RWPE1 (cell line): ENCODE measurements around the gene KRTAP21-3.

Experiments used
- CTCF ChIA-PET: fragments of 350-600 bp; sonication (Branson Sonifier 250); formaldehyde crosslinking; extraction: SDS; loops from one replicate; lab custom pipeline; 2021; lab: Yijun Ruan, JAX
- POLR2A ChIA-PET: fragments of 400-600 bp; formaldehyde crosslinking; extraction: SDS; loops from one replicate; lab custom pipeline; 2020; ENCODE audit warnings: antibody characterized with exemption; ENCODE audit not compliant: low non-redundant PET; lab: Yijun Ruan, JAX
- DNase-seq: peaks from one replicate; pipeline ENCODE4 v3.0.0; 2012; ENCODE audit warnings: low spot score
- H3K27ac ChIP-seq: fragments of 450-650 bp; 2 replicates; pipeline ENCODE4 v1.5.1; 2017
- TF ChIP-seq, protein P1 (sequence below): fragments of 450-650 bp; conservative IDR thresholded peaks from 2 replicates; pipeline ENCODE4 v1.5.1; 2017; ENCODE audit warnings: low read depth, mild to moderate bottlenecking

Gene KRTAP21-3

DNA sequence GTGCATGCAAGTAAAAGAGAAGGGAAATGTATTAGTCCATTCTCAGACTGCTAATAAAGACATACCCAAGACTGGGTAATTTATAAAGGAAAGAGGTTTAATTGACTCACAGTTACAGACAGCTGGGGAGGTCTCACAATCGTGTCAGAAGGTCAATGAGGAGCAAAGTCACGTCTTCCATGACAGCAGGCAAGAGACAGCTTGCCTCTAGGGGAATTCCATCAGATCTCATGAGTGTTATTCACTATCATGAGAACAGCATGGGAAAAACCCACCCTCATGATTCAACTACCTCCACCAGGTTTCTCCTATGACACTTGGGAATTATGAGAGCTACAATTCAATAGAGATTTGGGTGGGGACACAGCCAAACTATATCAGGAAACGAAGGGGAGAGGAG lies 8.1 kb downstream of the KRTAP21-3 start:
- H3K27ac ChIP-seq = no peak overlapping the region
- ChIA-PET CTCF (no interaction called here), POLR2A (no interaction called here)
- no peak for DNase-seq
- TF ChIP-seq, protein P1, sequence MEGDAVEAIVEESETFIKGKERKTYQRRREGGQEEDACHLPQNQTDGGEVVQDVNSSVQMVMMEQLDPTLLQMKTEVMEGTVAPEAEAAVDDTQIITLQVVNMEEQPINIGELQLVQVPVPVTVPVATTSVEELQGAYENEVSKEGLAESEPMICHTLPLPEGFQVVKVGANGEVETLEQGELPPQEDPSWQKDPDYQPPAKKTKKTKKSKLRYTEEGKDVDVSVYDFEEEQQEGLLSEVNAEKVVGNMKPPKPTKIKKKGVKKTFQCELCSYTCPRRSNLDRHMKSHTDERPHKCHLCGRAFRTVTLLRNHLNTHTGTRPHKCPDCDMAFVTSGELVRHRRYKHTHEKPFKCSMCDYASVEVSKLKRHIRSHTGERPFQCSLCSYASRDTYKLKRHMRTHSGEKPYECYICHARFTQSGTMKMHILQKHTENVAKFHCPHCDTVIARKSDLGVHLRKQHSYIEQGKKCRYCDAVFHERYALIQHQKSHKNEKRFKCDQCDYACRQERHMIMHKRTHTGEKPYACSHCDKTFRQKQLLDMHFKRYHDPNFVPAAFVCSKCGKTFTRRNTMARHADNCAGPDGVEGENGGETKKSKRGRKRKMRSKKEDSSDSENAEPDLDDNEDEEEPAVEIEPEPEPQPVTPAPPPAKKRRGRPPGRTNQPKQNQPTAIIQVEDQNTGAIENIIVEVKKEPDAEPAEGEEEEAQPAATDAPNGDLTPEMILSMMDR = no peak

DNA sequence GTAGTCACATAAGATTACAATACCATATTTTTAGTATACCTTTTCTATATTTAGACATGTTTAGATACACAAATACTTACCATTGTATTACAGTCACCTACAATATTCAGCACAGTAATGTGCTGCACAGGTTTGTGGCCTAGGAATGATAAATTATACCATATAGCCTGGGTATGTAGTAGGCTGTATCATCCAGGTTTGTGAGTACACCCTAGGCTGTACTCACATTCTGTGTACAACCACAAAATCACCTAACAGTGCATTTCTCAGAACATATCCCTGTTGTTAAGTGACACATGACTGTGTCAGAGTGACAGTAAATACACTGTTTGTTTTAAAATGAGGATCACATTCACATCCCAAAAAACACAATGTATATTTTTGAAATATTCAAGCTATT lies 11.2 kb downstream of the KRTAP21-3 start:
- POLR2A ChIA-PET = no interaction called here
- H3K27ac ChIP-seq = no peak overlapping the region
- TF ChIP-seq, protein P1 = no peak
- CTCF ChIA-PET = no interaction called here
- DNase-seq = no peak

DNA sequence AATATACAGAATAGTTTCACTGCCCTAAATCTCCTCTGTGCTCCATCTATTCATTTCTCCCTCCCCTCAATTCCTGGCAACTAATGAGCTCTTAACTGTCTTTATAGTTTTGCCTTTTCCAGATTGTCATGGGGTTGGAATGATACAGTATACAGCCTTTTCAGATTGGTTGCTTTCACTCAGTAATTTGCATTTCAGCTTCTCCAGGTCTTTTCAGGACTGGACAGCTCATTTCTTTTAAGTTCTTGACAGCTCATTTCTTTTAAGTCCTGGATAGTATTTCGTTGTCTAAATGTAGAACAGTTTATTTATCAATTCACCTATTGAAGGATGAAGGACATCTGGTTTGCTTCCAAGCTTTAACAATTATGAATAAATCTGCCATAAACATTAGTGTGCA lies 22.6 kb downstream of the KRTAP21-3 start:
- no peak overlapping the region for H3K27ac ChIP-seq
- DNase-seq = no peak
- ChIA-PET CTCF (no interaction called here), POLR2A (no interaction called here)
- TF ChIP-seq, protein P1 = no peak

DNA sequence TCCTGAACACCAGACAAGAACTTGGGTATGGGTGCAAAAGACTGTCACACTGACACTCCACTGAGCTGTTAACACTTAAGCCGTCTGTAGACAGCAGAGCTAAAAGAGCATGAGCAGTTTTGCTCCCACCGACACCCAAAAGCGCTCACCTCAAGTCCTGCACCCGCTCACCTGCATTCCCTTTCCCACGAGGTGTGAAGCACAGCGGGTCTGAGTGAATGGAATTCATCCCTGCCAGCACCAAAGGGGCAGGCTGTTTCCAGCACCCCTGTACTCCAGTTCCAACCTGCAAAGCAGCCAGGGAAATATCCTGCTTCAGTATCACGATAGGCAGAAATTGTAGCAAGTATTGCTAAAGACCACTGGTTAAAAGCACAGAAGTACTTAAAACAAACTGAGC lies 28.8 kb downstream of the KRTAP21-3 start:
- POLR2A ChIA-PET = no interaction called here
- H3K27ac ChIP-seq = no peak overlapping the region
- no peak for DNase-seq
- CTCF ChIA-PET = no interaction called here
- TF ChIP-seq, protein P1 = no peak

DNA sequence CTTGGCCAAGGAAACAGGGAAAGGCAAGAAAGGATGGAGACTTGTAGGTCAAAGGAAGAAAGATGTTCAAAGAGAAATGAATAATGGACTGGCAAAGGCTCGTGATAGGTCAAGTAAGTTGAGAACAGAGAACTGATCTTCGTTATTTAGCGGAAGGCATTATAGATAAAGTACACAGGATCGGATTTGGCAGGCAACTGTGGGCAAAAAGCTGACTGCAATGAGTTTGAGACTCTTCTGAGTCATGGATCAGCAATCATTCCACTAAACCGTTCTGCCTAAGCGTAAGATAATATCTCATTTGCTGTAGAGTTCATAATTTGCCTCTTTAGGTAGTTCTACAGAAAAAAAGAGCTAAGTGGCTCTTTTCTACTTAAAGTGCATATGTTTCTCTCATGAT lies 34.1 kb downstream of the KRTAP21-3 start:
- TF ChIP-seq, protein P1 = no peak
- no peak for DNase-seq
- CTCF ChIA-PET = no interaction called here
- POLR2A ChIA-PET = no interaction called here
- no peak overlapping the region for H3K27ac ChIP-seq

DNA sequence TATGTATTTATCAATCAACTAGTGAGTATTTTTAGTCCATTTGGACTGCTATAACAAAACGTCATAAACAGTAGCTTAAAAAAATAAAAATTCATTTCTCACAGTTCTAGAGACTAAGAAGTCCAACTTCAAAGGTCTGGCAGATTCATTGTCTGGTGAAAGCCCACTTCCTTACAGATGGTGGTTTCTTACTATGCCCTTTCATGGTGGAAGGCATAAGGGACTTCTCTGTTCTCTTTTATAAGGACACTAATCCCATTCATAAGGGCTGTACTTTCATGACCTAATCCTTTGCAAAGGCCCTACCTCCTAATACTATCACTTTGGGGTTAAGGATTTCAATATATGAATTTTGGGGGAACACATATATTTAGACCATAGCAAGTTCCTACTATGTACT lies 38.0 kb downstream of the KRTAP21-3 start:
- no peak overlapping the region for H3K27ac ChIP-seq
- CTCF ChIA-PET = no interaction called here
- POLR2A ChIA-PET = no interaction called here
- DNase-seq = no peak
- TF ChIP-seq, protein P1 = no peak

DNA sequence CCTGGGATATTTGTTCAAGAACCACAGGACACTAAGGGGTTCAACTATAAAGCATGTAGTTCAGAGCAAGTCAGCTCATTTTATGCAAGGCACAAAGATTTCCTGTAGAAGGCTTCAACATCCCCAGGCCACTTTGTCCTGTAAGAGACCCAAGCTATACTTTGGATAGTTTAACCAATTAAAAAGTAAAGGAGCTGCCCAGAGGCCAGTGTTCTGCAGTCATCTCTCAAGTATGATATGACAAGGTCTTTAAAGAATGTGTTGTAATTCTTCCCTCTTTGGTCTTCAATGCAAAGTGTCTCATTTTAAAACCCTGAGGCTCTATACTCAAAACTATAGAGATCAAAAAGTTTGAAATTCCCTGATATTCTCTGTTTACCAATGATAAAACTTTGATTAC lies 41.8 kb downstream of the KRTAP21-3 start:
- CTCF ChIA-PET = interaction anchor here (0.6 kb wide), 1 partner anchor 865 kb away, joined by 3 read pairs; no protein-coding TSS in a partner anchor
- TF ChIP-seq, protein P1 = no peak
- POLR2A ChIA-PET = no interaction called here
- H3K27ac ChIP-seq = no peak overlapping the region
- no peak for DNase-seq
